ENCODE results near the gene RAI14.

DNA sequence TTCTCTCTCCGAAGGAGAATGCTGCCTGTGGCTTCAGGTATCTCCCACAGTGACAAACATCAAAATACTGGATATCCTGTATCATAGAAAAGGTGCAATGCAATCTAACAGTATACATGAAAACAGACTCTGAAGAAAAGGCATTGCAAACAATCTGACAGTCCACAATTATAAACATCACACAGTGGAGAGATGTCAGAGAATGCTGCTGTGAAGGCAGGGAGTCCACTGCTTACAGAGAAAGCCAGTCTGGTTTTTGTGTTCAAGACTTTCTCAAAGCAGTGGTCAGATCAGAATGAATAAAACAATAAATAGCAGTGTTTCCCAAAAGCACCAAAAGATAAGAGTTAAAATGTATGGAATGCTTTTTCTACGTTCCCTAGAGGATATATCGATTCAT, 211.5 kb downstream of the RAI14 start:
- TF ChIP-seq POLR2AphosphoS5 (IDR thresholded peaks at IDR 0.05; ENCODE audit: low read depth, low read length) (no peak), POLR2A (IDR thresholded peaks at IDR 0.05; ENCODE audit: low read depth, low read length) (no peak), TAF1 (IDR thresholded peaks at IDR 0.05; ENCODE audit: low read depth, low read length) (no peak), SPI1 (IDR thresholded peaks at IDR 0.05; ENCODE audit: low read depth, low read length) (no peak), PAX5 (IDR thresholded peaks at IDR 0.05; ENCODE audit: insufficient read depth, low read length, severe bottlenecking) (no peak), POU2F2 (IDR thresholded peaks at IDR 0.05; ENCODE audit: low read depth, low read length) (no peak)

All from GM12891 (cell line).